Aorta (tissue), 5 donors: ENCODE results near the gene NKX6-2. TPM values are rescaled to one million over a fixed set of nuclear protein-coding genes. Genes with fewer than 3 reads are reported as not detected.
"Not testable (repeated sequence)": the region's sequence is repeated elsewhere in the genome, so short reads cannot be mapped to it uniquely, and the experiment has no call there.

Experiments used
- ATAC-seq: fragments of 200-7000 bp; cut with Tn5 transposase; one replicate; pipeline ENCODE4 v1.9.1; 2022; ENCODE audit warnings: moderate library complexity; ENCODE audit not compliant: low FRiP score
- DNase-seq, 2 donors: peaks; one replicate each; pipeline ENCODE4 v3.0.0-alpha.2; 2020
- H3K27ac ChIP-seq, 2 donors: one replicate each; pipeline ENCODE4 v1.5.1; 2013; ENCODE audit warnings: low read length in 2 of 2, mild to moderate bottlenecking in 2 of 2, moderate library complexity in 2 of 2, control low read depth in 1 of 2, inconsistent platforms in 1 of 2, low read depth in 1 of 2
- H3K27me3 ChIP-seq, 2 donors: one replicate each; pipeline ENCODE4 v1.6.1; 2013; ENCODE audit warnings: control low read depth in 1 of 2, low read length in 1 of 2, mild to moderate bottlenecking in 1 of 2, moderate library complexity in 1 of 2; ENCODE audit not compliant: insufficient read depth in 2 of 2, control insufficient read depth in 1 of 2
- H3K36me3 ChIP-seq, 2 donors: one replicate each; pipeline ENCODE4 v1.6.1; 2013; ENCODE audit warnings: control low read depth in 1 of 2, low read length in 1 of 2, mild to moderate bottlenecking in 1 of 2; ENCODE audit not compliant: insufficient read depth in 2 of 2, control insufficient read depth in 1 of 2
- H3K4me1 ChIP-seq, 2 donors: one replicate each; pipeline ENCODE4 v1.6.1; 2013; ENCODE audit warnings: low read length in 2 of 2, control low read depth in 1 of 2, mild to moderate bottlenecking in 1 of 2, moderate library complexity in 1 of 2; ENCODE audit not compliant: insufficient read depth in 2 of 2, control insufficient read depth in 1 of 2
- H3K4me3 ChIP-seq, 2 donors: one replicate each; pipeline ENCODE4 v1.5.1; 2013; ENCODE audit warnings: low read length in 2 of 2, control low read depth in 1 of 2, mild to moderate bottlenecking in 1 of 2
- H3K9me3 ChIP-seq: one replicate; pipeline ENCODE4 v1.6.1; 2013; ENCODE audit warnings: mild to moderate bottlenecking, low read length; ENCODE audit not compliant: control insufficient read depth
- WGBS, 2 donors: extraction: QIAGEN DNeasy Blood & Tissue Kit; methylation state at CpG; one replicate each; pipeline ENCODE4 v1.1.7; 2013; 5-methylcytosine and 5-hydroxymethylcytosine counted together
- intact Hi-C, 2 donors: fragments of 100-400 bp; cut with DNase I; formaldehyde crosslinking; loops; one replicate each; pipeline versions ENCODE4 v1.14.2 to v1.15.0; 2022
- polyA plus RNA-seq, 2 donors: library from polyadenylated mRNA; stranded (reverse); fragments of 200-250 nt; gene quantifications; one replicate each; pipeline ENCODE4 v1.2.3, GENCODE V29; 2013
- total RNA-seq, 2 donors: library from RNA; stranded (reverse); fragmentation: NEBNext Ultra II Directional; extraction: Animal tissue kit (Norgen Biotek cat#: 25700); gene quantifications; one replicate each; pipeline ENCODE4 v1.2.1, GENCODE V29; 2021
- donor health status: healthy with polysubstance abuse.
- donor health status: Bipolar disorder and iron deficiency.
- donor health status: DM: no; HTN: no; CAD: no.
- donor health status: DM: no; HTN: no; CAD: no.
- donor health status: DM: yes; HTN: yes; CAD: no.

Gene NKX6-2
- total and polyA plus RNA-seq, 4 donors, result not detected

GRCh38 chr10:132772816-132773215 is 13.1 kb downstream of the NKX6-2 start:
- 92 to 93% methylated on average over 19 to 20 of the region's 25 CpGs for WGBS, 2 donors

GRCh38 chr10:132770061-132771021 is 15.6 kb downstream of the NKX6-2 start:
- intact Hi-C loops, result no loop called here
- no peak for ATAC-seq
- WGBS, 2 donors, result 95 to 96% methylated on average over 40 to 45 of the region's 45 CpGs
- Histone ChIP-seq H3K9me3 (peaks cover 2% of the 10 kb centered on the region), H3K27me3 (no peaks in the 10 kb centered on the region), H3K4me1 (no peaks in the 10 kb centered on the region), H3K36me3 (peaks cover 0 to 8% of the 10 kb centered on the region in 2 donors), H3K27ac (no peak overlapping the region), H3K4me3 (no peak overlapping the region)
- DNase-seq, result no peak

More at GRCh38 chr10:132772816-132773215, 13.1 kb downstream of the NKX6-2 start:
- H3K27me3 ChIP-seq, H3K36me3 ChIP-seq, H3K4me1 ChIP-seq, H3K4me3 ChIP-seq, ATAC-seq, H3K27ac ChIP-seq, H3K9me3 ChIP-seq, intact Hi-C loops, DNase-seq: not testable (repeated sequence)

GRCh38 chr10:132768346-132769248 is 17.4 kb downstream of the NKX6-2 start:
- DNase-seq (no peak), ATAC-seq (no peak)
- 98% methylated on average over 41 of the region's 41 CpGs for WGBS, 2 donors
- Histone ChIP-seq H3K4me1 (no peaks in the 10 kb centered on the region), H3K4me3 (no peak overlapping the region), H3K27me3 (no peaks in the 10 kb centered on the region), H3K9me3 (peaks cover 2% of the 10 kb centered on the region), H3K27ac (no peak overlapping the region), H3K36me3 (peaks cover 0 to 8% of the 10 kb centered on the region in 2 donors)
- intact Hi-C loops, result no loop called here

DNA sequence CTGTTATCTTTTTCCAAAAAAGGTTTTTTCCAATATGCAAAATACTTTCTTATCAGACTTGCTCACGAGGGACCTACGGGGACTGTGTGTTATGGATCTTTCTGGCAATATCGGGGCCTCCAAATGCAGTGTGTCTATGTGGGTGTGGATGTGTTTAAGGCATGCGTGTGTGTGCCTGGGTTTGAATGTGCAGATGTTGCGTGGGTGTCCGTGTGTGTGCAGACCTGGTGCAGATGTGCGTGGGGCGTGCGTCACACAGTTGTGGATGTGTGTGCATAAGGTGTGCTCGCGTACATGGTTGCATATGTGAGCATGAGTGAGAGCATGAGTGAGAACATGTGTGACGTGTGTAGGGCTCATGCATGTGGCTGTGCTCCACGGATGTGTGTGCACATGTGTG is 19.7 kb downstream of the NKX6-2 start:
- no peak for ATAC-seq
- H3K27me3 ChIP-seq, result no peaks in the 10 kb centered on the region
- 95% methylated on average over 13 of the region's 13 CpGs for WGBS, 2 donors
- H3K36me3 ChIP-seq, result peaks cover 0 to 8% of the 10 kb centered on the region in 2 donors
- no peak overlapping the region for H3K27ac ChIP-seq
- no peak for DNase-seq
- intact Hi-C loops, result no loop called here
- H3K9me3 ChIP-seq, result peaks cover 2% of the 10 kb centered on the region
- no peak overlapping the region for H3K4me3 ChIP-seq
- H3K4me1 ChIP-seq, result no peaks in the 10 kb centered on the region

DNA sequence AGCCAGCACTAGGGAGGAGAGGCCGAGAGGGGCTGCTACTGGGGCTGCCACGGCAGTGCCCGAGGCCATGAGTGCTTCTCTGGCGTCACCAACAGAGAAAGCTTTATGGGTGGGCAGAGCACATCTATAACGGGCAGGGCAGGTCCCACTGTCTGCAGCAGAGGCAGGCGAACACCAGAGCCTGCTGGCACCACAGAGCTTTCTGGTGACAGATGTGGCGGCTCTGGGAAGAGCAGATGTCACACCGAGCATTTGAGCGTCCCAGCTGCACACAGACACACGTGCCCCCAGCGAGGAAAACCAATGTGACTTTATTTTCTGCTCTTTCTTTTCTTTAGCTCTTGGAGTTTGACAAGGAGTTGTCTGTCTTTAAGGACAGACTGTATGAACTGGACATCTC is 20.5 kb downstream of the NKX6-2 start:
- Histone ChIP-seq H3K27me3 (no peaks in the 10 kb centered on the region), H3K4me1 (no peaks in the 10 kb centered on the region), H3K27ac (no peak overlapping the region), H3K4me3 (no peak overlapping the region), H3K9me3 (peaks cover 2% of the 10 kb centered on the region), H3K36me3 (peaks cover 0 to 8% of the 10 kb centered on the region in 2 donors)
- ATAC-seq, result no peak
- intact Hi-C loops, result no loop called here
- no peak for DNase-seq
- 87 to 88% methylated on average over 11 of the region's 11 CpGs for WGBS, 2 donors

GRCh38 chr10:132764108-132764507 is 21.8 kb downstream of the NKX6-2 start:
- intact Hi-C loops, result loop anchor here in 1 of 2 donors (5.0 kb wide), 1 partner anchor 472 kb away; no protein-coding TSS in a partner anchor
- WGBS, 2 donors, result 87 to 89% methylated on average over 11 of the region's 11 CpGs
- no peaks in the 10 kb centered on the region for H3K27me3 ChIP-seq
- ATAC-seq, result no peak
- no peak overlapping the region for H3K4me3 ChIP-seq
- no peak for DNase-seq
- no peak overlapping the region for H3K27ac ChIP-seq
- no peaks in the 10 kb centered on the region for H3K9me3 ChIP-seq
- H3K4me1 ChIP-seq, result no peaks in the 10 kb centered on the region
- H3K36me3 ChIP-seq, result peaks cover 0 to 8% of the 10 kb centered on the region in 2 donors

DNA sequence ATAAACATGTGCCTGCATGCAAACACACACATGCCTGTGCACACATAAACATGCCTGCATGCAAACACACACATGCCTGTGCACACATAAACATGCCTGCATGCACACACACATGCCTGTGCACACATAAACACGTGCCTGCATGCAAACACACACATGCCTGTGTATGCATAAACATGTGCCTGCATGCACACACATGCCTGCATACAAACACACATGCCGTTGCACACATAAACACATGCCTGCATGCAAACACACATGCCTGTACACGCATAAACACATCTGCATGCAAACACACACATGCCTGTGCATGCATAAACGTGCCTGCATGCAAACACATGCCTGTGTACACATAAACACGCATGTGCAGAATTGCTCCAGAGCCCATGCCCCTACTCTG is 22.4 kb downstream of the NKX6-2 start:
- Histone ChIP-seq H3K36me3 (peaks cover 0 to 6% of the 10 kb centered on the region in 2 donors), H3K9me3 (no peaks in the 10 kb centered on the region), H3K27ac (no peak overlapping the region), H3K4me3 (no peak overlapping the region), H3K27me3 (no peaks in the 10 kb centered on the region), H3K4me1 (no peaks in the 10 kb centered on the region)
- DNase-seq (no peak), ATAC-seq (no peak)
- WGBS, 2 donors, result 91 to 92% methylated on average over 5 of the region's 5 CpGs
- intact Hi-C loops, result loop anchor here in 1 of 2 donors (5.0 kb wide), 1 partner anchor 471 kb away; no protein-coding TSS in a partner anchor

GRCh38 chr10:132762267-132762666 is 23.7 kb downstream of the NKX6-2 start:
- DNase-seq, result no peak
- Histone ChIP-seq H3K9me3 (no peaks in the 10 kb centered on the region), H3K27ac (no peak overlapping the region), H3K4me3 (no peak overlapping the region), H3K27me3 (no peaks in the 10 kb centered on the region), H3K36me3 (peaks cover 0 to 6% of the 10 kb centered on the region in 2 donors), H3K4me1 (no peaks in the 10 kb centered on the region)
- intact Hi-C loops, result loop anchor here in 1 of 2 donors (5.0 kb wide), 1 partner anchor 470 kb away; no protein-coding TSS in a partner anchor
- WGBS, 2 donors, result 82 to 87% methylated on average over 6 of the region's 6 CpGs
- no peak for ATAC-seq
